Astrocyte (in vitro differentiated cells and primary cell): ENCODE data around the gene CDK5R1. TPM values are rescaled to one million over a fixed set of nuclear protein-coding genes. Genes with fewer than 3 reads are reported as not detected.

Experiments used
- DNase-seq: peaks from one replicate; pipeline ENCODE4 v3.0.0-alpha.2; 2010; ENCODE audit warnings: low read depth
- FAIRE-seq: peaks from 2 replicates; lab custom pipeline; 2011; peaks lifted over from hg19 to GRCh38; lab: Jason Lieb, UNC
- H2AFZ ChIP-seq: 2 replicates; pipeline ENCODE4 v1.6.0; 2012; ENCODE audit warnings: low read depth, low read length, inconsistent platforms
- H3K27ac ChIP-seq: 2 replicates; pipeline ENCODE4 v1.5.1; 2011; ENCODE audit warnings: low read depth, low read length, inconsistent platforms
- H3K27me3 ChIP-seq: 2 replicates; pipeline ENCODE4 v1.6.0; 2011; ENCODE audit warnings: low read length, inconsistent platforms; ENCODE audit not compliant: insufficient read depth
- H3K36me3 ChIP-seq: 2 replicates; pipeline ENCODE4 v1.5.1; 2011; ENCODE audit warnings: low read length, inconsistent platforms; ENCODE audit not compliant: insufficient read depth
- H3K4me1 ChIP-seq: 2 replicates; pipeline ENCODE4 v1.5.1; 2011; ENCODE audit warnings: low read length, inconsistent platforms; ENCODE audit not compliant: insufficient read depth
- H3K4me2 ChIP-seq: 2 replicates; pipeline ENCODE4 v1.6.0; 2012; ENCODE audit warnings: low read length, inconsistent platforms
- H3K4me3 ChIP-seq: 2 replicates; pipeline ENCODE4 v1.5.1; 2011; ENCODE audit warnings: low read depth, mild to moderate bottlenecking, low read length, inconsistent platforms; ENCODE audit not compliant: insufficient read depth
- H3K79me2 ChIP-seq: 2 replicates; pipeline ENCODE4 v1.6.0; 2012; ENCODE audit warnings: mild to moderate bottlenecking, low read length, inconsistent platforms; ENCODE audit not compliant: insufficient read depth
- H3K9ac ChIP-seq: 2 replicates; pipeline ENCODE4 v1.6.0; 2012; ENCODE audit warnings: mild to moderate bottlenecking, low read length, inconsistent platforms
- H3K9me3 ChIP-seq: 2 replicates; pipeline ENCODE4 v1.5.1; 2012; ENCODE audit warnings: low read depth, mild to moderate bottlenecking, low read length, inconsistent platforms; ENCODE audit not compliant: insufficient read depth
- H4K20me1 ChIP-seq: 2 replicates; pipeline ENCODE4 v1.6.0; 2012; ENCODE audit warnings: low read length, inconsistent platforms; ENCODE audit not compliant: insufficient read depth
- H3K27ac Mint-ChIP-seq: one replicate; pipeline ENCODE4 v1.8.0; 2021; ENCODE audit warnings: mild to moderate bottlenecking, mixed read lengths; ENCODE audit not compliant: unreplicated experiment
- H3K27me3 Mint-ChIP-seq: one replicate; pipeline ENCODE4 v1.8.0; 2021; ENCODE audit warnings: low read depth, mixed read lengths; ENCODE audit not compliant: unreplicated experiment
- H3K36me3 Mint-ChIP-seq: one replicate; pipeline ENCODE4 v1.8.0; 2021; ENCODE audit warnings: low read depth, mixed read lengths; ENCODE audit not compliant: unreplicated experiment
- H3K4me1 Mint-ChIP-seq: one replicate; pipeline ENCODE4 v1.8.0; 2021; ENCODE audit warnings: low read depth, mixed read lengths; ENCODE audit not compliant: unreplicated experiment
- H3K4me3 Mint-ChIP-seq: one replicate; pipeline ENCODE4 v1.8.0; 2021; ENCODE audit warnings: mild to moderate bottlenecking, moderate library complexity, mixed read lengths; ENCODE audit not compliant: unreplicated experiment
- H3K9me3 Mint-ChIP-seq: one replicate; pipeline ENCODE4 v1.8.0; 2021; ENCODE audit warnings: mild to moderate bottlenecking, mixed read lengths; ENCODE audit not compliant: unreplicated experiment
- EZH2 ChIP-seq: IDR thresholded peaks from 2 replicates; pipeline ENCODE4 v1.6.1; 2012; ENCODE audit warnings: mild to moderate bottlenecking, low read length, inconsistent platforms; ENCODE audit not compliant: insufficient read depth
- total RNA-seq: library from RNA; stranded (reverse); gene quantifications from 2 replicates; pipeline ENCODE4 v1.2.1, GENCODE V29; 2021
- TF ChIP-seq, protein P1 (sequence below): IDR thresholded peaks from 2 replicates; pipeline ENCODE4 v1.5.1; 2011; ENCODE audit warnings: low read depth, mild to moderate bottlenecking, inconsistent platforms, low read length, moderate library complexity; ENCODE audit not compliant: insufficient read depth

Gene CDK5R1
- total RNA-seq, 1 donor from 2014 or later = 7.6 TPM

DNA sequence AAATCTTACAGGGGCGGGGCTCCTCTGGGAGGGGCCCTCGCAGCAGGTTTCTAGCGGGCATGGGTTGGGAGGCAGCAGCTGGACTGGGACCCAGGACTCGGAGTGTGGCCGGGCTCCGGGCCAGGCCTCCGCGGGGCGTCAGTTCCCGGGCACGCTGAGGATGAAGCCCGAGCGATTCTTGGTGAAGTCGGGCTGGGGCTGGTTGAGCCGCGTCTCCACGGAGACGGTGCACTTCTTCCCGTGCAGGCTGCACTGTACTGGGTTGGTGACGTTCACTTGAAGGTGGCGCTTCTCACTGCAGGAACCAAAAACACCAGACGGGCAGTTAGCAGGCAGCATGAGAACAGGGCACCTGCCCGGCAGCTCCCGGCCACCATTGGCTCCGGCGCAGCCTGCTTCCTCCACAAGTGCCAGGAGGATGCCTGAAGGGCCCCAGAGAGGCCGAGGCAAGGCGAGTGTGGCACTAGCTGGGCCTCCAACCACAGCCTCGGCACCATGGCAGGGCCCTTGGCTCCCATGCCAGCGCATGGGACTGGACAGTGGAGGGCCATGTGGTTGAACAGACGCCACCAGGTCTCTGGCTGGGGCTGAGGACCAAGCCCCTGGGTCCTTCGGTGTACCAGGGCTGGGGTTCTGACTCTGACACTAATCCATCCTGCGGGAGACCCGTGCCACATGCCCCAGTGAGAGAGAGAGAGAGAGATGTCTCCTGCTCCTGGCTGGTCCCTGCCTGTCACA lies 8.0 kb downstream of the CDK5R1 start:
- Histone ChIP-seq H2AFZ (no peak overlapping the region), H3K36me3 (no peaks in the 10 kb centered on the region), H3K4me2 (peak overlapping the region; percentile 70), H3K27ac (no peak overlapping the region), H3K27me3 (no peaks in the 10 kb centered on the region), H3K9ac (no peak overlapping the region), H4K20me1 (peaks cover 9% of the 10 kb centered on the region), H3K4me1 (peaks cover 37% of the 10 kb centered on the region), H3K79me2 (no peaks in the 10 kb centered on the region), H3K4me3 (no peak overlapping the region), H3K9me3 (no peaks in the 10 kb centered on the region)
- no peak overlapping the region for H3K4me3 Mint-ChIP-seq
- TF ChIP-seq, protein P1, sequence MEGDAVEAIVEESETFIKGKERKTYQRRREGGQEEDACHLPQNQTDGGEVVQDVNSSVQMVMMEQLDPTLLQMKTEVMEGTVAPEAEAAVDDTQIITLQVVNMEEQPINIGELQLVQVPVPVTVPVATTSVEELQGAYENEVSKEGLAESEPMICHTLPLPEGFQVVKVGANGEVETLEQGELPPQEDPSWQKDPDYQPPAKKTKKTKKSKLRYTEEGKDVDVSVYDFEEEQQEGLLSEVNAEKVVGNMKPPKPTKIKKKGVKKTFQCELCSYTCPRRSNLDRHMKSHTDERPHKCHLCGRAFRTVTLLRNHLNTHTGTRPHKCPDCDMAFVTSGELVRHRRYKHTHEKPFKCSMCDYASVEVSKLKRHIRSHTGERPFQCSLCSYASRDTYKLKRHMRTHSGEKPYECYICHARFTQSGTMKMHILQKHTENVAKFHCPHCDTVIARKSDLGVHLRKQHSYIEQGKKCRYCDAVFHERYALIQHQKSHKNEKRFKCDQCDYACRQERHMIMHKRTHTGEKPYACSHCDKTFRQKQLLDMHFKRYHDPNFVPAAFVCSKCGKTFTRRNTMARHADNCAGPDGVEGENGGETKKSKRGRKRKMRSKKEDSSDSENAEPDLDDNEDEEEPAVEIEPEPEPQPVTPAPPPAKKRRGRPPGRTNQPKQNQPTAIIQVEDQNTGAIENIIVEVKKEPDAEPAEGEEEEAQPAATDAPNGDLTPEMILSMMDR = no peak
- no peak for TF ChIP-seq EZH2
- no peak for DNase-seq
- H3K4me1 Mint-ChIP-seq = peaks cover 32% of the 10 kb centered on the region
- H3K27me3 Mint-ChIP-seq = no peaks in the 10 kb centered on the region
- FAIRE-seq = no peak
- H3K27ac Mint-ChIP-seq = no peak overlapping the region
- peaks cover 1% of the 10 kb centered on the region for H3K36me3 Mint-ChIP-seq
- no peaks in the 10 kb centered on the region for H3K9me3 Mint-ChIP-seq

DNA sequence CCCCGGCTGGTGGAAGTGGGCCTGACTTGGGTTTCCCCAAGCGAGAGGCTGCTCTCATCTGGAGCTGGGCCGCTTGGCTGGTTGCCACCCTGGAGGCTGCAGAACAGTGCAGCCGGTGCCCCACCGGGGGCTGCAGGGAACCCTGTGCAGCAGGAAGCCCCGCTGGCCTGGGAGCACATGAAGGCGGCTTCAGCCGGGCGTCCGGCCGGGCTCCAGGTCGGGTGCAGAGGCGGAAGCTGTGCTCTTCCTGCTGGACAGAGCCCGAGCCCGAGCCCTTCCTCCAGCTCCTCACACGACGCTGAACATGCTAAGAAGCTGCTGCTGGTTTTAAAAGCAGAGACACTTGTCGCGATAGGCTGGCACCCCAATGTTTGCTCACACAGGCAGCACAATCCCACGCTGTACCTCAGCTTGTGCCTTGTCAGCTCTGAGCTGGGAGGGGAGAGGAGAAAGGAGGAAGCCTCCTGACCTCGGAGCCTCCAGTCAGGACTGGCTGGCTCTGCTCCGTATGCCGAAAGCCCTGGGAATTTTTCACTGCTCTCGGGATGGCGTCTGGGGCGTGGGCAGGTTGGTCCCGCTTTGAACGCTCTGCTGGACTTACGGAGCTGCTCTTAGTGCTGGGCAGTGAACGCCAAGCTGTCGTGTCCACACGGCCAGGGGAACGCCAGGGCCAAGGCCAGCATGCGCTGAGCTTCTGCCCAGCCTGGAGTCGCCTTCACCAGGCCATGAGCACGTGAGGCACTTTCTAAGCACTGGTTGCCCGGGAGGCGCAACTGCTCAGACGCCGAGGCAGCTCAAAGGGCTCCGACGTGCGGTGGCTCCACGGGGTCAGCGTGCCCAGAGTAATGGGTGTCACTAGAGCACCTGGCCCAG lies 8.8 kb downstream of the CDK5R1 start:
- Mint-ChIP-seq H3K4me1 (peaks cover 30% of the 10 kb centered on the region), H3K4me3 (no peak overlapping the region), H3K27ac (no peak overlapping the region), H3K9me3 (no peaks in the 10 kb centered on the region), H3K27me3 (no peaks in the 10 kb centered on the region), H3K36me3 (peaks cover 1% of the 10 kb centered on the region)
- Histone ChIP-seq H3K4me1 (peaks cover 31% of the 10 kb centered on the region), H3K36me3 (no peaks in the 10 kb centered on the region), H3K27ac (peak overlapping the region; percentile 71), H3K9ac (peak overlapping the region; percentile 33), H3K9me3 (no peaks in the 10 kb centered on the region), H3K4me3 (no peak overlapping the region), H3K4me2 (peak overlapping the region; percentile 70), H3K79me2 (no peaks in the 10 kb centered on the region), H2AFZ (peak overlapping the region; percentile 65), H4K20me1 (peaks cover under 1% of the 10 kb centered on the region), H3K27me3 (no peaks in the 10 kb centered on the region)
- DNase-seq (peak; percentile 45), FAIRE-seq (no peak)
- TF ChIP-seq, protein P1 = no peak
- no peak for TF ChIP-seq EZH2
